Endothelial cell of umbilical vein (primary cell): ENCODE data around the gene UBL3. TPM values are rescaled to one million over a fixed set of nuclear protein-coding genes. Genes with fewer than 3 reads are reported as not detected.

Source experiments
- BruUV-seq: library from RNA; stranded (reverse); fragments of 400-500 nt; replicated peaks from 2 replicates; lab custom pipeline; 2021; lab: Mats Ljungman, UMichigan
- CTCF ChIA-PET: fragments of 300-600, 350-600 bp; sonication (Branson Sonifier 250); formaldehyde crosslinking; loops from one replicate; lab custom pipeline; 2021; ENCODE audit warnings: antibody characterized with exemption, inconsistent platforms; lab: Charles Lee
- POLR2A ChIA-PET: fragments of 300-600, 350-600 bp; sonication (Branson Sonifier 250); formaldehyde crosslinking; loops from one replicate; lab custom pipeline; 2021; ENCODE audit warnings: antibody characterized with exemption, inconsistent platforms; lab: Charles Lee
- DNase-seq: peaks from one replicate; pipeline ENCODE4 v3.0.0-alpha.2; 2011; ENCODE audit warnings: low read depth, low spot score
- FAIRE-seq: peaks from 2 replicates; lab custom pipeline; 2011; peaks lifted over from hg19 to GRCh38; lab: Jason Lieb, UNC
- H2AFZ ChIP-seq: 2 replicates; pipeline ENCODE4 v1.6.0; 2012; ENCODE audit warnings: low read depth, low read length, control low read depth, inconsistent platforms
- H3K27ac ChIP-seq: 2 replicates; pipeline ENCODE4 v1.5.1; 2011; ENCODE audit warnings: low read depth, mild to moderate bottlenecking, control low read depth, low read length, moderate library complexity; ENCODE audit not compliant: insufficient read depth
- H3K27me3 ChIP-seq, 2 experiments: 2 replicates each; pipeline versions ENCODE4 v1.6.0 to v1.6.1; 2011; ENCODE audit warnings: low read length in 2 of 2, mixed read lengths in 1 of 2; ENCODE audit not compliant: control insufficient read depth in 2 of 2, insufficient read depth in 2 of 2
- H3K36me3 ChIP-seq, 2 experiments: 2 replicates in 1 of 2; 3 replicates in 1 of 2; pipeline ENCODE4 v1.5.1; 2011; ENCODE audit warnings: low read length in 2 of 2, mild to moderate bottlenecking in 1 of 2, moderate library complexity in 1 of 2; ENCODE audit not compliant: control insufficient read depth in 2 of 2, insufficient read depth in 2 of 2; ENCODE audit errors: extremely low read depth in 1 of 2
- H3K4me1 ChIP-seq: 3 replicates; pipeline ENCODE4 v1.5.1; 2011; ENCODE audit warnings: mild to moderate bottlenecking, low read length; ENCODE audit not compliant: control insufficient read depth, insufficient read depth; ENCODE audit errors: extremely low read depth
- H3K4me2 ChIP-seq: 2 replicates; pipeline ENCODE4 v1.6.1; 2011; ENCODE audit warnings: low read length, control low read depth, mixed read lengths; ENCODE audit not compliant: insufficient read depth
- H3K4me3 ChIP-seq, 3 experiments: fragments of 200-600 bp in 1 of 3; sonication (generic), shearing (Covaris generic) in 1 of 3; replicated peaks in 1 of 3; 2 replicates each; pipeline ENCODE4 v1.5.1; 2011 to 2016; ENCODE audit warnings: control low read depth in 3 of 3, low read length in 3 of 3, mild to moderate bottlenecking in 2 of 3, inconsistent platforms in 1 of 3, low read depth in 1 of 3, moderate library complexity in 1 of 3; ENCODE audit not compliant: insufficient read depth in 1 of 3
- H3K79me2 ChIP-seq: 2 replicates; pipeline ENCODE4 v1.6.0; 2012; ENCODE audit warnings: low read length, inconsistent platforms; ENCODE audit not compliant: control insufficient read depth, insufficient read depth
- H3K9ac ChIP-seq: replicated peaks from 2 replicates; pipeline ENCODE3; 2011; ENCODE audit warnings: low read length, control low read depth; ENCODE audit not compliant: insufficient read depth; ENCODE audit errors: extremely low read depth
- H3K9me1 ChIP-seq: replicated peaks from 3 replicates; pipeline ENCODE4 v1.6.0; 2011; ENCODE audit warnings: mild to moderate bottlenecking, low read length; ENCODE audit not compliant: control insufficient read depth, insufficient read depth; ENCODE audit errors: extremely low read depth
- H3K9me3 ChIP-seq: replicated peaks from 2 replicates; pipeline ENCODE4 v1.5.1; 2012; ENCODE audit warnings: low read length, inconsistent platforms; ENCODE audit not compliant: control insufficient read depth, insufficient read depth
- H4K20me1 ChIP-seq: replicated peaks from 2 replicates; pipeline ENCODE3; 2011; ENCODE audit warnings: mild to moderate bottlenecking, low read length; ENCODE audit not compliant: control insufficient read depth, insufficient read depth; ENCODE audit errors: extremely low read depth
- CTCF ChIP-seq, 2 donors: IDR thresholded peaks; 1 replicate in 1 of 2; 2 replicates in 1 of 2; pipeline ENCODE4 v1.5.1; 2011; ENCODE audit warnings: low read length in 2 of 2, mild to moderate bottlenecking in 2 of 2, moderate library complexity in 2 of 2, control low read depth in 1 of 2, inconsistent platforms in 1 of 2, low read depth in 1 of 2; ENCODE audit not compliant: insufficient read depth in 1 of 2; ENCODE audit errors: extremely low read depth in 1 of 2
- EZH2 ChIP-seq: IDR thresholded peaks from 2 replicates; pipeline ENCODE4 v1.6.1; 2012; ENCODE audit warnings: borderline replicate concordance, low read depth, mild to moderate bottlenecking, moderate library complexity, low read length, inconsistent platforms; ENCODE audit not compliant: severe bottlenecking
- FOS ChIP-seq: IDR thresholded peaks from 2 replicates; pipeline ENCODE4 v1.6.1; 2011; ENCODE audit warnings: mild to moderate bottlenecking, low read length, moderate library complexity, borderline replicate concordance; ENCODE audit not compliant: insufficient read depth
- GATA2 ChIP-seq: IDR thresholded peaks from 2 replicates; pipeline ENCODE4 v1.7.0; 2011; ENCODE audit warnings: low read depth, mild to moderate bottlenecking, moderate library complexity, mixed read lengths, low read length; ENCODE audit not compliant: insufficient read length, insufficient read depth
- JUN ChIP-seq: IDR thresholded peaks from 2 replicates; pipeline ENCODE4 v1.6.1; 2011; ENCODE audit warnings: borderline replicate concordance, low read depth; ENCODE audit not compliant: insufficient read length, insufficient read depth
- MAX ChIP-seq: IDR thresholded peaks from 2 replicates; pipeline ENCODE4 v1.6.1; 2011; ENCODE audit not compliant: insufficient read depth, insufficient read length
- MYC ChIP-seq: IDR thresholded peaks from one replicate; pipeline ENCODE4 v1.6.1; 2011; ENCODE audit warnings: mild to moderate bottlenecking, low read depth, low read length
- POLR2A ChIP-seq: IDR thresholded peaks from 2 replicates; pipeline ENCODE4 v1.6.1; 2012; ENCODE audit warnings: low read depth, mild to moderate bottlenecking, control low read depth, low read length
- POLR2AphosphoS5 ChIP-seq: IDR thresholded peaks from 2 replicates; pipeline ENCODE4 v1.6.1; 2012; ENCODE audit warnings: low read depth, mild to moderate bottlenecking, control low read depth, low read length, moderate library complexity; ENCODE audit not compliant: insufficient read depth
- dilution Hi-C: fragments of 300-500 bp; cut with MboI; formaldehyde crosslinking; loops from one replicate; pipeline ENCODE4 v1.15.0; 2019; ENCODE audit warnings: low sequenced_read_pairs; ENCODE audit not compliant: extremely low pct_ligation_motif_present
- intact Hi-C: fragments of 100-400 bp; cut with micrococcal nuclease; formaldehyde crosslinking; loops from one replicate; pipeline ENCODE4 v1.10.0; 2022
- polyA plus RNA-seq, 4 experiments: library from polyadenylated mRNA; depleted of rRNA in 3 of 4; stranded (reverse) in 3 of 4; unstranded in 1 of 4; fragments of >200 nt; gene quantifications; 2 replicates each; pipeline versions ENCODE4 v1.2.1 to v1.2.3, GENCODE V29; 2011 to 2012; ENCODE audit warnings: missing spikeins in 1 of 4
- total RNA-seq: library from RNA; stranded (reverse); gene quantifications from 2 replicates; pipeline ENCODE4 v1.2.3, GENCODE V29; 2021

Gene UBL3
- total and polyA plus RNA-seq, 2 donors (not counting 3 experiments of a cell fraction or from before 2014, with no cell fraction given) = 4.8 to 11.8 TPM

GRCh38 chr13:29832761-29833298, 17.6 kb downstream of the UBL3 start:
- no TSS peak for BruUV-seq
- H3K9me1 ChIP-seq = no peaks in the 10 kb centered on the region
- H3K27me3 ChIP-seq = no peaks in the 10 kb centered on the region
- H3K4me2 ChIP-seq = no peak overlapping the region
- H3K4me3 ChIP-seq = no peak overlapping the region
- no peak overlapping the region for H3K27ac ChIP-seq
- no peaks in the 10 kb centered on the region for H3K4me1 ChIP-seq
- dilution Hi-C loops = no loop called here
- DNase-seq (no peak), FAIRE-seq (no peak)
- no peaks in the 10 kb centered on the region for H4K20me1 ChIP-seq
- no peaks in the 10 kb centered on the region for H3K9me3 ChIP-seq
- H3K9ac ChIP-seq = no peak overlapping the region
- ChIA-PET POLR2A (no interaction called here), CTCF (no interaction called here)
- TF ChIP-seq FOS = no peak
- TF ChIP-seq POLR2A = no peak
- no peak for TF ChIP-seq EZH2
- TF ChIP-seq CTCF (IDR thresholded peaks at IDR 0.05; ENCODE audit: extremely low read depth in 1 of 2, insufficient read depth in 1 of 2, low read depth in 1 of 2, low read length in 2 of 2) = no peak
- no peak for TF ChIP-seq GATA2
- TF ChIP-seq POLR2AphosphoS5 = no peak
- TF ChIP-seq JUN = no peak
- TF ChIP-seq MYC = no peak
- no peak for TF ChIP-seq MAX
- intact Hi-C loops = no loop called here
- H3K36me3 ChIP-seq = no peaks in the 10 kb centered on the region
- H2AFZ ChIP-seq = no peak overlapping the region
- H3K79me2 ChIP-seq = peaks cover 16% of the 10 kb centered on the region
